ENCODE data around the gene ZC3H12A.

GRCh38 chr1:37456614-37457013 lies 17.8 kb upstream of the ZC3H12A start:
- TF ChIP-seq CTCF (IDR thresholded peaks at IDR 0.05): no peak
- no peak for TF ChIP-seq POLR2A (IDR thresholded peaks at IDR 0.05)
